Measurements from ENCODE around the gene POLE.

GRCh38 chr12:132677492-132677891 lies 9.7 kb downstream of the POLE start:
- no peak for TF ChIP-seq CTCF (IDR thresholded peaks at IDR 0.05)
- no peak for TF ChIP-seq POLR2A (IDR thresholded peaks at IDR 0.05)

Data from body of pancreas (tissue), 4 donors.